Ectodermal cell (in vitro differentiated cells): ENCODE results near the gene ST6GALNAC2.

Experiments used
- H3K27ac ChIP-seq: 2 replicates; pipeline ENCODE4 v1.7.0; 2013; ENCODE audit warnings: mild to moderate bottlenecking, low read depth, low read length; ENCODE audit not compliant: insufficient read depth, poor library complexity, severe bottlenecking
- H3K27me3 ChIP-seq: 2 replicates; pipeline ENCODE4 v1.7.0; 2013; ENCODE audit warnings: mild to moderate bottlenecking, low read length; ENCODE audit not compliant: insufficient read depth, control insufficient read depth, poor library complexity, severe bottlenecking
- H3K36me3 ChIP-seq: one replicate; pipeline ENCODE4 v1.7.0; 2013; ENCODE audit warnings: low read length; ENCODE audit not compliant: control insufficient read depth, insufficient read depth
- H3K4me1 ChIP-seq: one replicate; pipeline ENCODE4 v1.7.0; 2013; ENCODE audit warnings: low read length; ENCODE audit not compliant: control insufficient read depth, insufficient read depth
- H3K4me3 ChIP-seq: 2 replicates; pipeline ENCODE4 v1.7.0; 2013; ENCODE audit warnings: low read depth, low read length, control low read depth; ENCODE audit not compliant: insufficient read depth
- H3K9me3 ChIP-seq: 2 replicates; pipeline ENCODE4 v1.7.0; 2013; ENCODE audit warnings: mild to moderate bottlenecking, low read length, moderate library complexity; ENCODE audit not compliant: control insufficient read depth
- WGBS, 2 experiments: methylation state at CpG; one replicate each; pipeline ENCODE4 v1.1.7; 2013; ENCODE audit warnings: missing lambda C conversion rate in 2 of 2; 5-methylcytosine and 5-hydroxymethylcytosine counted together

ST6GALNAC2 gene

DNA sequence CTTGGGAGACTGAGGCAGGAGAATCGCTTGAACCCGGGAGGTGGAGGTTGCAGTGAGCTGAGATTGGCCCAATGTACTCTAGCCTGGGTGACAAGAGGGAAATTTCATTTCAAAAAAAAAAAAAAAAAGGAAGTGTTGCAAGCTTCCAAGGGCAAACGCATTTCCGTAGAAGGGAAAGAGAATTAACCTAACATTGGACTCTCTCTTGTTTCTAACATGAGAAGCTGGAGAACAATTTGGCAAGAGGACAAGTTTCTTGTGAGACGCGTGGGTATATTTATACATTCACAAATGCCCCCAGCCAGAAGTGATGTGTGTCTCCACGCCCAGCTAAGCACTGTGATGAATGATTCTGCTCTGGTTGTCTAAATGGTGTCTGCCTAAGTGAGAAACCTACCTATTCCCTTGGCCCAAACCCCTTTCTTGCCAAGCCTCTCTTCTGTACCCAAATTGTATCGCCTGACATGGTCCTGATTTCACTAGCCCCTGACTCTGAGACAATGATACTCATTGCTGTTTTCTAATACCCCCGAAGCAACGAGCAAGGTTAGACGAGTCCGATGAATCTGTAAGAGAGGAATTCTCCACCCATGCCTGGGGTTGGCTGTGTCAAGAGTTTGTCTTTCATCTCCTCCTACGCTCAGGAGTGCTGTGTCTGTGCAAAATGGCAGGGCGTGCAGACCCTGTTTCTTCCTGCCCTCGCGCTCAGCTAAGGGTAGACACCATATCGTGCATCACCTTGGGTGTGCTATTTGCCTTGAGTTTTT, 14.2 kb upstream of the ST6GALNAC2 start:
- Histone ChIP-seq H3K9me3 (no peaks in the 10 kb centered on the region), H3K4me3 (no peak overlapping the region), H3K36me3 (no peaks in the 10 kb centered on the region), H3K27ac (no peak overlapping the region), H3K4me1 (peaks cover 2% of the 10 kb centered on the region), H3K27me3 (no peaks in the 10 kb centered on the region)
- 93 to 96% methylated on average over 17 of the region's 17 CpGs for WGBS, 2 experiments

- no peak overlapping the region for H3K27ac ChIP-seq
- no peak overlapping the region for H3K4me3 ChIP-seq
- H3K27me3 ChIP-seq = no peaks in the 10 kb centered on the region
- WGBS, 2 experiments = 81 to 86% methylated on average over 2 of the region's 2 CpGs
- no peaks in the 10 kb centered on the region for H3K4me1 ChIP-seq
- H3K9me3 ChIP-seq = no peaks in the 10 kb centered on the region
- no peaks in the 10 kb centered on the region for H3K36me3 ChIP-seq
Measured at GRCh38 chr17:76598004-76598439, 12.4 kb upstream of the ST6GALNAC2 start.

GRCh38 chr17:76597156-76598003, 11.7 kb upstream of the ST6GALNAC2 start:
- Histone ChIP-seq H3K27ac (no peak overlapping the region), H3K27me3 (no peaks in the 10 kb centered on the region), H3K4me1 (no peaks in the 10 kb centered on the region), H3K4me3 (no peak overlapping the region), H3K9me3 (no peaks in the 10 kb centered on the region), H3K36me3 (no peaks in the 10 kb centered on the region)
- 90 to 92% methylated on average over 12 of the region's 12 CpGs for WGBS, 2 experiments

DNA sequence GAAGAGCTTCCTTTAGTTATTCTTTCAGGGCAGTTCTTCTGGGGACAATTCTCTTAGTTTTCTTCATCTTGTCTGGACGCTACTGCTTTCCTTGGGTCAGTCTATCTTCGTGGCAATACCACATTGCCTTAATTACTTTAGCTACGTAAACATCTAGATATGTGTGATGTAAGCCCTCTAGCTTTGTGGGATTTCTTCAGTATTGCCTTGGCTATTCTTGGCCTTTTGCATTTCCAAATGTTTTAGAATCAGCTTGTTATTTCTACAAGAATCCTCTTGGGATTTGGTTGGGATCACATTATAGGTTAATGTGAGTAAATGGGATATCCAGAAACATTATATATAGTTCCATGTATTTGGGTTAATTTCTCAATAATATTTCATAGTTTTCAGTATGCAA, 9.0 kb upstream of the ST6GALNAC2 start:
- Histone ChIP-seq H3K36me3 (no peaks in the 10 kb centered on the region), H3K9me3 (no peaks in the 10 kb centered on the region), H3K27me3 (no peaks in the 10 kb centered on the region), H3K4me1 (no peaks in the 10 kb centered on the region), H3K27ac (no peak overlapping the region), H3K4me3 (no peak overlapping the region)
- 96 to 100% methylated on average over 3 of the region's 3 CpGs for WGBS, 2 experiments

- Histone ChIP-seq H3K9me3 (no peaks in the 10 kb centered on the region), H3K27ac (no peak overlapping the region), H3K4me3 (no peak overlapping the region), H3K36me3 (no peaks in the 10 kb centered on the region), H3K4me1 (no peaks in the 10 kb centered on the region), H3K27me3 (no peaks in the 10 kb centered on the region)
- WGBS, 2 experiments = 76 to 83% methylated on average over 4 of the region's 4 CpGs
Measured at GRCh38 chr17:76593959-76594358, 8.3 kb upstream of the ST6GALNAC2 start.

- Histone ChIP-seq H3K4me1 (no peaks in the 10 kb centered on the region), H3K36me3 (no peaks in the 10 kb centered on the region), H3K27ac (no peak overlapping the region), H3K27me3 (peaks cover 3% of the 10 kb centered on the region), H3K9me3 (no peaks in the 10 kb centered on the region), H3K4me3 (no peak overlapping the region)
- 89 to 91% methylated on average over 8 of the region's 8 CpGs for WGBS, 2 experiments
Measured at GRCh38 chr17:76593384-76593826, 7.7 kb upstream of the ST6GALNAC2 start.

GRCh38 chr17:76588182-76588581, 2.5 kb upstream of the ST6GALNAC2 start:
- Histone ChIP-seq H3K4me1 (peaks cover 8% of the 10 kb centered on the region), H3K27me3 (peaks cover 55% of the 10 kb centered on the region)

GRCh38 chr17:76586741-76587487, 1.3 kb upstream of the ST6GALNAC2 start:
- Histone ChIP-seq H3K9me3 (no peaks in the 10 kb centered on the region), H3K27me3 (peaks cover 66% of the 10 kb centered on the region), H3K36me3 (no peaks in the 10 kb centered on the region), H3K27ac (no peak overlapping the region), H3K4me1 (peaks cover 8% of the 10 kb centered on the region), H3K4me3 (no peak overlapping the region)
- 31 to 35% methylated on average over 17 of the region's 17 CpGs for WGBS, 2 experiments

More at GRCh38 chr17:76588182-76588581, 2.5 kb upstream of the ST6GALNAC2 start:
- Histone ChIP-seq H3K9me3 (no peaks in the 10 kb centered on the region), H3K27ac (no peak overlapping the region), H3K36me3 (no peaks in the 10 kb centered on the region), H3K4me3 (no peak overlapping the region)

DNA sequence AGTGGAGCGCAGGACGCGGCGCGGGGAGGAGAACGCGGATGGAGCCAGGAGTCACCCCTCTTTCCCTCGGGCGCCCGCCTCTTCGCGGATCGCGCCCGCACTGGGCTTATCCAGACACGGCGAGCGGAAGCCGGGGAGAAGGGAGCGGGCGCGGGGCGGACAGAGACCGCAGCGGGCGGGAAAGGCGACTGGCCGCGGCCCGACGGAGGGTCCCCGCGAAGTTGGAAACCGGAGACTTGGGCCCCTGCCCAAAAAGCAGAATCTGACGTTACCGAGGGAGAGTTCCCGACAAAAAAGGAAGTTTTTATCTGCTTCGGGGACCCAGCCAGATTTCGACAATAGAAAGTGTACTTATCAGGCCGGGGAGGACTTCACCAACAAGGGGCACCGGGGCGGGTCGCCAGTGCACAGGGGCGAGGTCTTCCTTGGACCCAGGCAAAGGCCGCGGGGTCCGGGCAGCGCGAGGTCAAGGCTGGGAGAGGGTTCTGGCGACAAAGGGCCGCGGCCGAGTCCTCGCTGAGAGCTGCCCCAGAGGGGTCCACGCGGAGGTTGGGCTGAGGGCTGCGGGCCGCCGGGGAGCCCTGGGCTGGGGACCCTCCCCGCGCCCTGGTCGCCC, 519 bp downstream of the ST6GALNAC2 start:
- Histone ChIP-seq H3K27ac (no peak overlapping the region), H3K36me3 (no peaks in the 10 kb centered on the region), H3K4me3 (peak overlapping the region; percentile 41), H3K27me3 (peaks cover 66% of the 10 kb centered on the region), H3K4me1 (peaks cover 18% of the 10 kb centered on the region), H3K9me3 (no peaks in the 10 kb centered on the region)
- 1% methylated on average over 62 of the region's 62 CpGs for WGBS, 2 experiments
